HFFc6 (cell line): Measurements from ENCODE around the gene UPK1A. TPM values are rescaled to one million over a fixed set of nuclear protein-coding genes. Genes with fewer than 3 reads are reported as not detected.
"Not testable (repeated sequence)": the region's sequence is repeated elsewhere in the genome, so short reads cannot be mapped to it uniquely, and the experiment has no call there.

Source experiments
- DNase-seq: peaks from one replicate; pipeline ENCODE4 v3.0.0-alpha.2; 2018
- H3K27ac Mint-ChIP-seq: 2 replicates; pipeline ENCODE4 v1.8.0; 2020; ENCODE audit warnings: mild to moderate bottlenecking, mixed read lengths
- H3K27me3 Mint-ChIP-seq: 2 replicates; pipeline ENCODE4 v1.8.0; 2021; ENCODE audit warnings: mild to moderate bottlenecking, moderate library complexity, mixed read lengths; ENCODE audit not compliant: insufficient read depth
- H3K36me3 Mint-ChIP-seq: 2 replicates; pipeline ENCODE4 v1.8.0; 2021; ENCODE audit warnings: low read depth, mixed read lengths
- H3K4me1 Mint-ChIP-seq: 2 replicates; pipeline ENCODE4 v1.8.0; 2020; ENCODE audit warnings: low read depth, mixed read lengths
- H3K4me3 Mint-ChIP-seq: 2 replicates; pipeline ENCODE4 v1.8.0; 2020; ENCODE audit warnings: mild to moderate bottlenecking, moderate library complexity, mixed read lengths
- H3K9me3 Mint-ChIP-seq: 2 replicates; pipeline ENCODE4 v1.8.0; 2020; ENCODE audit warnings: mild to moderate bottlenecking, mixed read lengths
- CTCF ChIP-seq: fragments of 200-600 bp; sonication (generic); IDR thresholded peaks from 2 replicates; pipeline ENCODE4 v1.5.0; 2021; ENCODE audit warnings: antibody characterized with exemption, mild to moderate bottlenecking
- total RNA-seq, 6 experiments: library from RNA; stranded (reverse); fragmentation: NEBNext Ultra II Directional; extraction: Animal tissue kit (Norgen Biotek cat#: 25700); gene quantifications; 2 replicates in 1 of 6; 3 replicates in 5 of 6; pipeline ENCODE4 v1.2.3, GENCODE V29; 2021

UPK1A gene
- total RNA-seq, 6 experiments from 2014 or later = 0.18 TPM; not detected in 5

GRCh38 chr19:35723671-35724070, 57.4 kb downstream of the UPK1A start:
- Mint-ChIP-seq H3K9me3 (no peaks in the 10 kb centered on the region), H3K4me1 (peaks cover 9% of the 10 kb centered on the region), H3K27ac (no peak overlapping the region), H3K36me3 (peaks cover 8% of the 10 kb centered on the region; the same call in 1 of the 2 replicates), H3K4me3 (no peak overlapping the region), H3K27me3 (peaks cover 2% of the 10 kb centered on the region; the same call in 1 of the 2 replicates)
- TF ChIP-seq CTCF = no peak
- DNase-seq = no peak

GRCh38 chr19:35724132-35724531, 57.8 kb downstream of the UPK1A start:
- not testable (repeated sequence) for H3K27me3 Mint-ChIP-seq, H3K4me3 Mint-ChIP-seq, H3K27ac Mint-ChIP-seq, H3K9me3 Mint-ChIP-seq, H3K4me1 Mint-ChIP-seq, H3K36me3 Mint-ChIP-seq, DNase-seq

- DNase-seq = no peak
- Mint-ChIP-seq H3K9me3 (no peaks in the 10 kb centered on the region), H3K4me1 (peaks cover 1% of the 10 kb centered on the region), H3K27ac (no peak overlapping the region), H3K27me3 (peaks cover 2% of the 10 kb centered on the region; the same call in 1 of the 2 replicates), H3K4me3 (no peak overlapping the region), H3K36me3 (peaks cover 8% of the 10 kb centered on the region; the same call in 1 of the 2 replicates)
- no peak for TF ChIP-seq CTCF
Observed at GRCh38 chr19:35724560-35724959, 58.2 kb downstream of the UPK1A start.

- Mint-ChIP-seq H3K4me1 (no peaks in the 10 kb centered on the region), H3K27ac (no peak overlapping the region), H3K36me3 (peaks cover 10% of the 10 kb centered on the region), H3K9me3 (no peaks in the 10 kb centered on the region), H3K27me3 (peaks cover 2% of the 10 kb centered on the region; the same call in 1 of the 2 replicates), H3K4me3 (no peak overlapping the region)
- no peak for DNase-seq
- no peak for TF ChIP-seq CTCF
Observed at GRCh38 chr19:35725216-35725861, 59.0 kb downstream of the UPK1A start.

GRCh38 chr19:35727053-35727955, 61.0 kb downstream of the UPK1A start:
- H3K36me3 Mint-ChIP-seq = peaks cover 12% of the 10 kb centered on the region
- H3K27me3 Mint-ChIP-seq = peaks cover 2% of the 10 kb centered on the region; the same call in 1 of the 2 replicates
- no peaks in the 10 kb centered on the region for H3K4me1 Mint-ChIP-seq
- no peak for DNase-seq
- no peaks in the 10 kb centered on the region for H3K9me3 Mint-ChIP-seq
- H3K27ac Mint-ChIP-seq = no peak overlapping the region
- H3K4me3 Mint-ChIP-seq = no peak overlapping the region
- no peak for TF ChIP-seq CTCF

Other genes with a start within 250 kb of the UPK1A start
- gene FFAR2, start 218.3 kb upstream of the UPK1A start, total RNA-seq = not detected
- gene KRTDAP, start 176.1 kb upstream of the UPK1A start, total RNA-seq = not detected
- under 1 TPM in 3 of 6 experiments, not detected in 3; 0.27 to 0.75 (median 0.73) TPM for gene DMKN, start 152.9 kb upstream of the UPK1A start, total RNA-seq
- gene SBSN, start 138.2 kb upstream of the UPK1A start, total RNA-seq = 1 to 10 TPM; 1.6 to 3.3 (median 2.0) TPM
- not detected for gene GAPDHS, start 133.1 kb upstream of the UPK1A start, total RNA-seq
- gene TMEM147, start 120.9 kb upstream of the UPK1A start, total RNA-seq = 100 to 1,000 TPM; 104 to 130 (median 115) TPM
- not detected for gene ATP4A, start 102.9 kb upstream of the UPK1A start, total RNA-seq
- gene PMIS2, start 80.3 kb upstream of the UPK1A start, total RNA-seq = not detected
- gene HAUS5, start 53.8 kb upstream of the UPK1A start, total RNA-seq = 10 to 100 TPM in 5 of 6 experiments, 1 to 10 TPM in 1; 6.6 to 13.9 (median 12.2) TPM
- gene RBM42, start 37.5 kb upstream of the UPK1A start, total RNA-seq = 100 to 1,000 TPM; 110 to 129 (median 120) TPM
- gene ETV2, start 24.8 kb upstream of the UPK1A start, total RNA-seq = 1 to 10 TPM in 5 of 6 experiments, under 1 TPM in 1; 0.71 to 2.2 (median 1.4) TPM
- gene COX6B1, start 18.2 kb upstream of the UPK1A start, total RNA-seq = 100 to 1,000 TPM; 375 to 463 (median 413) TPM
- not detected for gene ZBTB32, start 38.0 kb downstream of the UPK1A start, total RNA-seq
- 10 to 100 TPM; 20.1 to 24.4 (median 21.7) TPM for gene KMT2B, start 51.5 kb downstream of the UPK1A start, total RNA-seq
- gene IGFLR1, start 75.9 kb downstream of the UPK1A start, total RNA-seq = 1 to 10 TPM in 4 of 6 experiments, under 1 TPM in 2; 0.76 to 2.8 (median 1.4) TPM
- gene U2AF1L4, start 78.9 kb downstream of the UPK1A start, total RNA-seq = 10 to 100 TPM; 18.0 to 20.8 (median 18.7) TPM
- gene PSENEN, start 79.1 kb downstream of the UPK1A start, total RNA-seq = 10 to 100 TPM; 68.2 to 86.6 (median 74.9) TPM
- gene LIN37, start 82.1 kb downstream of the UPK1A start, total RNA-seq = 1 to 10 TPM; 6.0 to 9.9 (median 8.7) TPM
- gene HSPB6, start 90.5 kb downstream of the UPK1A start, total RNA-seq = 100 to 1,000 TPM in 1 of 6 experiments, 10 to 100 TPM in 5; 37.0 to 122 (median 43.9) TPM
- gene PROSER3, start 91.7 kb downstream of the UPK1A start, total RNA-seq = 10 to 100 TPM; 26.4 to 30.0 (median 29.0) TPM
- gene ARHGAP33, start 109.0 kb downstream of the UPK1A start, total RNA-seq = 10 to 100 TPM in 1 of 6 experiments, 1 to 10 TPM in 5; 5.4 to 11.0 (median 8.8) TPM
- gene PRODH2, start 146.3 kb downstream of the UPK1A start, total RNA-seq = not detected
- gene NPHS1, start 186.0 kb downstream of the UPK1A start, total RNA-seq = not detected
- gene KIRREL2, start 190.4 kb downstream of the UPK1A start, total RNA-seq = under 1 TPM in 1 of 6 experiments, not detected in 5; 0.07 TPM
- gene APLP1, start 202.1 kb downstream of the UPK1A start, total RNA-seq = 10 to 100 TPM; 24.3 to 39.7 (median 38.1) TPM
- 1 to 10 TPM; 3.9 to 7.2 (median 5.3) TPM for gene NFKBID, start 234.0 kb downstream of the UPK1A start, total RNA-seq
- 1 to 10 TPM in 5 of 6 experiments, under 1 TPM in 1; 0.96 to 4.1 (median 1.2) TPM for gene HCST, start 236.0 kb downstream of the UPK1A start, total RNA-seq
- gene TYROBP, start 241.8 kb downstream of the UPK1A start, total RNA-seq = not detected